HCT116 (cell line): ENCODE results near the gene LIN9.

Experiments
- CEBPB ChIP-seq: IDR thresholded peaks from 2 replicates; pipeline ENCODE4 v1.6.1; 2012; ENCODE audit warnings: low read depth
- CTCF ChIP-seq, 3 experiments: fragments of 200-600 bp in 1 of 3; sonication (generic) in 1 of 3; IDR thresholded peaks in 2 of 3; conservative IDR thresholded peaks in 1 of 3; 2 replicates each; pipeline ENCODE4 v1.5.1; 2012 to 2017; ENCODE audit warnings: low read depth in 2 of 3, low read length in 2 of 3, antibody characterized with exemption in 1 of 3, borderline replicate concordance in 1 of 3, control low read depth in 1 of 3, mild to moderate bottlenecking in 1 of 3, mixed read lengths in 1 of 3, mixed run types in 1 of 3, moderate library complexity in 1 of 3; ENCODE audit not compliant: insufficient read depth in 1 of 3
- JUND ChIP-seq: IDR thresholded peaks from 2 replicates; pipeline ENCODE4 v1.6.1; 2012
- MAX ChIP-seq: IDR thresholded peaks from 2 replicates; pipeline ENCODE4 v1.6.1; 2012
- POLR2A ChIP-seq: IDR thresholded peaks from 2 replicates; pipeline ENCODE4 v1.7.0; 2011; ENCODE audit warnings: borderline replicate concordance; ENCODE audit not compliant: insufficient read depth, insufficient read length; ENCODE audit errors: extremely low read depth
- POLR2AphosphoS5 ChIP-seq: IDR thresholded peaks from 2 replicates; pipeline ENCODE4 v1.6.1; 2011; ENCODE audit warnings: mild to moderate bottlenecking, low read depth, low read length, moderate library complexity
- RAD21 ChIP-seq: IDR thresholded peaks from 2 replicates; pipeline ENCODE4 v1.6.1; 2012; ENCODE audit warnings: low read depth, mild to moderate bottlenecking
- TCF7L2 ChIP-seq: IDR thresholded peaks from 2 replicates; pipeline ENCODE4 v1.7.0; 2011; ENCODE audit warnings: borderline replicate concordance, inconsistent platforms; ENCODE audit not compliant: insufficient read depth, insufficient read length; ENCODE audit errors: extremely low read depth
- YY1 ChIP-seq: IDR thresholded peaks from 2 replicates; pipeline ENCODE4 v1.6.1; 2011; ENCODE audit warnings: low read length, low read depth, moderate library complexity, mild to moderate bottlenecking; ENCODE audit not compliant: insufficient replicate concordance; ENCODE audit errors: extremely low read depth
- ZNF274 ChIP-seq: fragments of 200-500 bp; sonication (Bioruptor generic); IDR thresholded peaks from 2 replicates; pipeline ENCODE4 v1.6.1; 2014; ENCODE audit warnings: mild to moderate bottlenecking, low read depth, low read length, inconsistent platforms

DNA sequence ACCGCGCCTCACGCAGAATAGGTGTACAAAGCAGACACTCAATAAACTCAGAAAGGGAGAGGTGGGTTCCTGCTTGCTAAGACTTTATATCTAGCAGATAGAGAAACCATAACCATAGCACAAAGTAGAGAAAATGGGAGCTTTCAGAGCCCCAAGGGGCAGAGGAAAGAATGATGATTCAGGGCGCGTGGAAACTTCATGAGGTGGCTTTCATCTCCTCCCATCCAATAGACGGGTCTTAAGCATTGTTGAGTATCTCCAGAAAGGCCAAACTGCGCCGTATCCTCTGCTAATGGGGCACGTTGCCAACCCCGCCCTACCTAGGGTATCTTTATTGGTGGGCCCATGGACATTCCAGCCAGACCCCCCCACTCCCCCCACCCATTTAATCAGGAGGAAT lies 86.3 kb downstream of the LIN9 start:
- no peak for TF ChIP-seq CTCF (IDR thresholded peaks at IDR 0.05 in 2 of 3, conservative IDR thresholded peaks at IDR 0.05 in 1 of 3; ENCODE audit: borderline replicate concordance in 1 of 3, insufficient read depth in 1 of 3, low read depth in 2 of 3, low read length in 2 of 3)
- TF ChIP-seq RAD21 = no peak
- TF ChIP-seq CEBPB = no peak
- TF ChIP-seq POLR2A = no peak
- no peak for TF ChIP-seq TCF7L2
- no peak for TF ChIP-seq YY1
- no peak for TF ChIP-seq MAX
- no peak for TF ChIP-seq JUND
- no peak for TF ChIP-seq POLR2AphosphoS5
- TF ChIP-seq ZNF274 = no peak
